Endothelial cell of umbilical vein (primary cell): ENCODE results near the gene MRPL41. TPM values are rescaled to one million over a fixed set of nuclear protein-coding genes. Genes with fewer than 3 reads are reported as not detected.

Source experiments
- BruUV-seq: library from RNA; stranded (reverse); fragments of 400-500 nt; replicated peaks from 2 replicates; lab custom pipeline; 2021; lab: Mats Ljungman, UMichigan
- CTCF ChIA-PET: fragments of 300-600, 350-600 bp; sonication (Branson Sonifier 250); formaldehyde crosslinking; loops from one replicate; lab custom pipeline; 2021; ENCODE audit warnings: antibody characterized with exemption, inconsistent platforms; lab: Charles Lee
- POLR2A ChIA-PET: fragments of 300-600, 350-600 bp; sonication (Branson Sonifier 250); formaldehyde crosslinking; loops from one replicate; lab custom pipeline; 2021; ENCODE audit warnings: antibody characterized with exemption, inconsistent platforms; lab: Charles Lee
- DNase-seq: peaks from one replicate; pipeline ENCODE4 v3.0.0-alpha.2; 2011; ENCODE audit warnings: low read depth, low spot score
- FAIRE-seq: peaks from 2 replicates; lab custom pipeline; 2011; peaks lifted over from hg19 to GRCh38; lab: Jason Lieb, UNC
- H2AFZ ChIP-seq: 2 replicates; pipeline ENCODE4 v1.6.0; 2012; ENCODE audit warnings: low read depth, low read length, control low read depth, inconsistent platforms
- H3K27ac ChIP-seq: 2 replicates; pipeline ENCODE4 v1.5.1; 2011; ENCODE audit warnings: low read depth, mild to moderate bottlenecking, control low read depth, low read length, moderate library complexity; ENCODE audit not compliant: insufficient read depth
- H3K27me3 ChIP-seq, 2 experiments: 2 replicates each; pipeline versions ENCODE4 v1.6.0 to v1.6.1; 2011; ENCODE audit warnings: low read length in 2 of 2, mixed read lengths in 1 of 2; ENCODE audit not compliant: control insufficient read depth in 2 of 2, insufficient read depth in 2 of 2
- H3K36me3 ChIP-seq, 2 experiments: 2 replicates in 1 of 2; 3 replicates in 1 of 2; pipeline ENCODE4 v1.5.1; 2011; ENCODE audit warnings: low read length in 2 of 2, mild to moderate bottlenecking in 1 of 2, moderate library complexity in 1 of 2; ENCODE audit not compliant: control insufficient read depth in 2 of 2, insufficient read depth in 2 of 2; ENCODE audit errors: extremely low read depth in 1 of 2
- H3K4me1 ChIP-seq: 3 replicates; pipeline ENCODE4 v1.5.1; 2011; ENCODE audit warnings: mild to moderate bottlenecking, low read length; ENCODE audit not compliant: control insufficient read depth, insufficient read depth; ENCODE audit errors: extremely low read depth
- H3K4me2 ChIP-seq: 2 replicates; pipeline ENCODE4 v1.6.1; 2011; ENCODE audit warnings: low read length, control low read depth, mixed read lengths; ENCODE audit not compliant: insufficient read depth
- H3K4me3 ChIP-seq, 3 experiments: fragments of 200-600 bp in 1 of 3; sonication (generic), shearing (Covaris generic) in 1 of 3; replicated peaks in 1 of 3; 2 replicates each; pipeline ENCODE4 v1.5.1; 2011 to 2016; ENCODE audit warnings: control low read depth in 3 of 3, low read length in 3 of 3, mild to moderate bottlenecking in 2 of 3, inconsistent platforms in 1 of 3, low read depth in 1 of 3, moderate library complexity in 1 of 3; ENCODE audit not compliant: insufficient read depth in 1 of 3
- H3K79me2 ChIP-seq: 2 replicates; pipeline ENCODE4 v1.6.0; 2012; ENCODE audit warnings: low read length, inconsistent platforms; ENCODE audit not compliant: control insufficient read depth, insufficient read depth
- H3K9ac ChIP-seq: replicated peaks from 2 replicates; pipeline ENCODE3; 2011; ENCODE audit warnings: low read length, control low read depth; ENCODE audit not compliant: insufficient read depth; ENCODE audit errors: extremely low read depth
- H3K9me1 ChIP-seq: replicated peaks from 3 replicates; pipeline ENCODE4 v1.6.0; 2011; ENCODE audit warnings: mild to moderate bottlenecking, low read length; ENCODE audit not compliant: control insufficient read depth, insufficient read depth; ENCODE audit errors: extremely low read depth
- H3K9me3 ChIP-seq: replicated peaks from 2 replicates; pipeline ENCODE4 v1.5.1; 2012; ENCODE audit warnings: low read length, inconsistent platforms; ENCODE audit not compliant: control insufficient read depth, insufficient read depth
- H4K20me1 ChIP-seq: replicated peaks from 2 replicates; pipeline ENCODE3; 2011; ENCODE audit warnings: mild to moderate bottlenecking, low read length; ENCODE audit not compliant: control insufficient read depth, insufficient read depth; ENCODE audit errors: extremely low read depth
- CTCF ChIP-seq, 2 donors: IDR thresholded peaks; 1 replicate in 1 of 2; 2 replicates in 1 of 2; pipeline ENCODE4 v1.5.1; 2011; ENCODE audit warnings: low read length in 2 of 2, mild to moderate bottlenecking in 2 of 2, moderate library complexity in 2 of 2, control low read depth in 1 of 2, inconsistent platforms in 1 of 2, low read depth in 1 of 2; ENCODE audit not compliant: insufficient read depth in 1 of 2; ENCODE audit errors: extremely low read depth in 1 of 2
- EZH2 ChIP-seq: IDR thresholded peaks from 2 replicates; pipeline ENCODE4 v1.6.1; 2012; ENCODE audit warnings: borderline replicate concordance, low read depth, mild to moderate bottlenecking, moderate library complexity, low read length, inconsistent platforms; ENCODE audit not compliant: severe bottlenecking
- FOS ChIP-seq: IDR thresholded peaks from 2 replicates; pipeline ENCODE4 v1.6.1; 2011; ENCODE audit warnings: mild to moderate bottlenecking, low read length, moderate library complexity, borderline replicate concordance; ENCODE audit not compliant: insufficient read depth
- GATA2 ChIP-seq: IDR thresholded peaks from 2 replicates; pipeline ENCODE4 v1.7.0; 2011; ENCODE audit warnings: low read depth, mild to moderate bottlenecking, moderate library complexity, mixed read lengths, low read length; ENCODE audit not compliant: insufficient read length, insufficient read depth
- JUN ChIP-seq: IDR thresholded peaks from 2 replicates; pipeline ENCODE4 v1.6.1; 2011; ENCODE audit warnings: borderline replicate concordance, low read depth; ENCODE audit not compliant: insufficient read length, insufficient read depth
- MAX ChIP-seq: IDR thresholded peaks from 2 replicates; pipeline ENCODE4 v1.6.1; 2011; ENCODE audit not compliant: insufficient read depth, insufficient read length
- MYC ChIP-seq: IDR thresholded peaks from one replicate; pipeline ENCODE4 v1.6.1; 2011; ENCODE audit warnings: mild to moderate bottlenecking, low read depth, low read length
- POLR2A ChIP-seq: IDR thresholded peaks from 2 replicates; pipeline ENCODE4 v1.6.1; 2012; ENCODE audit warnings: low read depth, mild to moderate bottlenecking, control low read depth, low read length
- POLR2AphosphoS5 ChIP-seq: IDR thresholded peaks from 2 replicates; pipeline ENCODE4 v1.6.1; 2012; ENCODE audit warnings: low read depth, mild to moderate bottlenecking, control low read depth, low read length, moderate library complexity; ENCODE audit not compliant: insufficient read depth
- dilution Hi-C: fragments of 300-500 bp; cut with MboI; formaldehyde crosslinking; loops from one replicate; pipeline ENCODE4 v1.15.0; 2019; ENCODE audit warnings: low sequenced_read_pairs; ENCODE audit not compliant: extremely low pct_ligation_motif_present
- intact Hi-C: fragments of 100-400 bp; cut with micrococcal nuclease; formaldehyde crosslinking; loops from one replicate; pipeline ENCODE4 v1.10.0; 2022
- polyA plus RNA-seq, 4 experiments: library from polyadenylated mRNA; depleted of rRNA in 3 of 4; stranded (reverse) in 3 of 4; unstranded in 1 of 4; fragments of >200 nt; gene quantifications; 2 replicates each; pipeline versions ENCODE4 v1.2.1 to v1.2.3, GENCODE V29; 2011 to 2012; ENCODE audit warnings: missing spikeins in 1 of 4
- total RNA-seq: library from RNA; stranded (reverse); gene quantifications from 2 replicates; pipeline ENCODE4 v1.2.3, GENCODE V29; 2021

The MRPL41 gene
- total and polyA plus RNA-seq, 2 donors (not counting 3 experiments of a cell fraction or from before 2014, with no cell fraction given): 50.4 to 50.7 TPM

- H3K4me2 ChIP-seq: no peak overlapping the region
- H3K9me3 ChIP-seq: no peaks in the 10 kb centered on the region
- H3K4me1 ChIP-seq: peaks cover 9% of the 10 kb centered on the region
- POLR2A ChIA-PET: no interaction called here
- intact Hi-C loops (no loop called here), dilution Hi-C loops (no loop called here)
- H3K36me3 ChIP-seq: peaks cover 13 to 41% of the 10 kb centered on the region in 2 experiments
- H3K4me3 ChIP-seq: no peak overlapping the region
- FAIRE-seq (no peak), DNase-seq (no peak)
- H3K9me1 ChIP-seq: no peaks in the 10 kb centered on the region
- BruUV-seq: no TSS peak
- CTCF ChIA-PET: interaction anchor here (2.4 kb wide), 1 partner anchor 8 kb away, joined by 15 read pairs; the partner anchor contains the start of gene DPH7
- no peak overlapping the region for H2AFZ ChIP-seq
- no peak overlapping the region for H3K9ac ChIP-seq
- peaks cover 18% of the 10 kb centered on the region for H3K79me2 ChIP-seq
- H4K20me1 ChIP-seq: no peaks in the 10 kb centered on the region
- H3K27me3 ChIP-seq: no peaks in the 10 kb centered on the region
- TF ChIP-seq FOS (no peak), JUN (no peak), EZH2 (no peak), GATA2 (no peak), POLR2AphosphoS5 (no peak), MAX (no peak), POLR2A (no peak), CTCF (IDR thresholded peaks at IDR 0.05; ENCODE audit: extremely low read depth in 1 of 2, insufficient read depth in 1 of 2, low read depth in 1 of 2, low read length in 2 of 2) (no peak), MYC (no peak)
- H3K27ac ChIP-seq: no peak overlapping the region
Measured at GRCh38 chr9:137586854-137587253, 35.2 kb downstream of the MRPL41 start.
